ENCODE measurements around the gene KASH5. TPM values are rescaled to one million over a fixed set of nuclear protein-coding genes. Genes with fewer than 3 reads are reported as not detected.

The KASH5 gene
- total RNA-seq, 1 experiment from 2014 or later: not detected

DNA sequence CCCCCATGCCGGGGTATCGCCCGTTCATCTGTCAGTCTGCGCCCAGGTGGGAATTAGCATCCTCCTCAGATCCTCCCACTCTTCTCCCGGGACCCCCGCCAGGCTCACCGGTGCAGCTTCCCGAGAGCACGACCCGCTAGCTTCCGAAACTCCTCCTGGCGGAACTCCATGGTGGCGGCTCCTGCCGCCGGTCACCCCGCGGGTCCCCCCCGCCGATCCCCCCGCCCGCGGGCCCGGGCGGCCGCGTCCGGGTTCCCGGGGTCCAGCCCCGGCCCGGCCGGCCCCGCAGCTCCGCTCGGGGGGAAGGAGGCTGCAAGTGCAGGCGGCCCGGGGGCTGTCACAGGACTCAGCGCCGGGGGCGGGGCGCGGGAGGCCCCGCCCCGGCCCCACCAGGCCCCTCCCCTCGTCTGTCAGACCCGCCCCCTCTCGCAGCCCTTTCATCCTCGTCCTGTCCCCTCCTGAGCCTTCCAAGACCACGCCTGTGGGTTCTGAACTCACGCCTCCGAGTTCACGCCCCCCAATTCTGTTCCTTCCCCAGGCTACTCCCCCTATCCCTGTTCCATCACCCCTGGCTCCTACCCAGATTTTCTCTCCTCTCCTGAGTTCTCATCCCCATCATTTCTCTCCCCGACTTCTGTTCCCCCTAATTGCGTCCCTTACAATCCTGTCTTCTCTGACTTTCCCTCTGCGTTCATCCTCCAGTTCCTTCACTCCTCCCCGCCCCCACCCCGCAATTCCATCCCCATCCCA, 53.3 kb downstream of the KASH5 start, which contains the start of gene SLC17A7:
Gene SLC17A7, minus strand, starts transcription at position 318 of the 750 bp plus-strand sequence. Its CDS starts 148 bp downstream, at position 170.
- Histone ChIP-seq H3K23me2 (ENCODE audit: insufficient read length, low read depth, low read length, poor library complexity, severe bottlenecking) (peaks cover 21% of the 10 kb centered on the region), H2BK12ac (ENCODE audit: insufficient read length, low read depth, low read length) (no peak within 1 kb of the TSS), H3K79me1 (ENCODE audit: insufficient read depth, low read depth, low read length, poor library complexity, severe bottlenecking) (no peaks in the 10 kb centered on the region), H4K5ac (ENCODE audit: insufficient read length, low read depth, low read length) (no peak within 1 kb of the TSS), H2AK5ac (ENCODE audit: insufficient read length, low read length) (no peak within 1 kb of the TSS), H3K27me3 (ENCODE audit: insufficient read depth, low read length) (peaks cover 34% of the 10 kb centered on the region; the same call in 1 of the 2 replicates), H4K20me1 (ENCODE audit: control insufficient read depth, insufficient read depth, insufficient read length) (no peaks in the 10 kb centered on the region), H3K4ac (ENCODE audit: low read depth, low read length) (no peak within 1 kb of the TSS), H4K91ac (ENCODE audit: insufficient read length, low read depth, low read length) (no peak within 1 kb of the TSS), H3K23ac (ENCODE audit: insufficient read length, low read depth, low read length) (no peak within 1 kb of the TSS), H3K79me2 (ENCODE audit: insufficient read depth, low read length) (no peaks in the 10 kb centered on the region), H3K9ac (ENCODE audit: extremely low read depth, insufficient read length, low read length) (no peak within 1 kb of the TSS), H2BK20ac (ENCODE audit: low read depth, low read length, poor library complexity, severe bottlenecking) (no peak within 1 kb of the TSS), H3T11ph (ENCODE audit: low read length) (no peak within 1 kb of the TSS), H3K18ac (ENCODE audit: insufficient read length, low read depth, low read length) (peak within 1 kb of the TSS; percentile 50), H3K4me1 (ENCODE audit: insufficient read depth, low read length) (no peaks in the 10 kb centered on the region), H2BK120ac (ENCODE audit: low read depth, low read length, poor library complexity, severe bottlenecking) (no peak within 1 kb of the TSS), H3K4me2 (ENCODE audit: insufficient read depth, insufficient read length, low read length) (peak within 1 kb of the TSS; percentile 83), H3K9me3 (ENCODE audit: control insufficient read depth, low read depth, low read length) (no peaks in the 10 kb centered on the region), H3K14ac (ENCODE audit: insufficient read depth, low read length) (no peak within 1 kb of the TSS), H3K56ac (ENCODE audit: insufficient read length, low read depth, low read length) (no peak within 1 kb of the TSS), H2AFZ (ENCODE audit: low read length) (no peak within 1 kb of the TSS), H2BK5ac (ENCODE audit: insufficient read length, low read length) (no peak within 1 kb of the TSS), H2BK15ac (ENCODE audit: low read depth, low read length) (no peak within 1 kb of the TSS), H4K8ac (replicated peaks; ENCODE audit: insufficient read length, low read depth, low read length) (no peak within 1 kb of the TSS), H3K27ac (ENCODE audit: insufficient read length, low read depth, low read length) (no peak within 1 kb of the TSS)
- Mint-ChIP-seq H3K4me1 (peaks cover 21 to 39% of the 10 kb centered on the region in 2 experiments), H3K9me3 (no peaks in the 10 kb centered on the region; a peak in 1 of 5 replicates), H3K27ac (peak within 1 kb of the TSS; percentile 41 to 59 (median 59); a peak in 4 of 7 replicates), H3K36me3 (ENCODE audit: insufficient read depth in 1 of 3, low read depth in 3 of 3) (peaks cover 4 to 6% (median 6%) of the 10 kb centered on the region in 3 experiments; a peak in 6 of 7 replicates), H3K27me3 (ENCODE audit: low read depth) (peaks cover 59% of the 10 kb centered on the region), H3K4me3 (peak within 1 kb of the TSS; percentile 74 to 84)
- no CpG with 5 or more reads among the region's 56 CpGs for WGBS (ENCODE audit: extremely low coverage, insufficient read length, low lambda C conversion rate)
- peak; percentile 91 for DNase-seq
- no peak; the same call in 2 of the 3 replicates for TF ChIP-seq CTCF (conservative IDR thresholded peaks at IDR 0.05)
